Peyer's patch (tissue), 4 donors: ENCODE results near the gene CYP4F12. TPM values are rescaled to one million over a fixed set of nuclear protein-coding genes. Genes with fewer than 3 reads are reported as not detected.

Source experiments
- DNase-seq, 3 donors: peaks; one replicate each; pipeline ENCODE4 v3.0.0-alpha.2; 2017 to 2019
- H3K27ac ChIP-seq, 4 donors: fragments of 200-600 bp; sonication (generic); one replicate each; pipeline ENCODE4 v1.5.1; 2016 to 2019
- H3K27me3 ChIP-seq, 2 donors: fragments of 200-600 bp; sonication (generic); one replicate each; pipeline ENCODE4 v1.5.1; 2019
- H3K36me3 ChIP-seq, 3 donors: fragments of 200-600 bp; sonication (generic); one replicate each; pipeline ENCODE4 v1.5.1; 2016 to 2019
- H3K4me1 ChIP-seq, 4 donors: fragments of 200-600 bp; sonication (generic); one replicate each; pipeline ENCODE4 v1.5.1; 2016 to 2019
- H3K4me3 ChIP-seq, 4 donors: fragments of 200-600 bp; sonication (generic); 1 replicate in 3 of 4; 2 replicates in 1 of 4; pipeline ENCODE4 v1.5.1; 2016 to 2019; ENCODE audit warnings: mild to moderate bottlenecking in 1 of 4
- H3K9me3 ChIP-seq, 4 donors: fragments of 200-600 bp; sonication (generic); one replicate each; pipeline ENCODE4 v1.5.1; 2016 to 2019; ENCODE audit warnings: mild to moderate bottlenecking in 1 of 4
- CTCF ChIP-seq, 6 experiments: fragments of 450-650 bp in 4 of 6; fragments of 200-600 bp in 2 of 6; sonication (generic) in 1 of 6; IDR thresholded peaks; one replicate each; pipeline ENCODE4 v1.5.1; 2017 to 2019; ENCODE audit warnings: antibody characterized with exemption in 6 of 6, mild to moderate bottlenecking in 3 of 6, moderate library complexity in 1 of 6
- POLR2A ChIP-seq, 2 donors: fragments of 450-650 bp; IDR thresholded peaks; one replicate each; pipeline ENCODE4 v1.5.1; 2017; ENCODE audit warnings: antibody characterized with exemption in 2 of 2, mild to moderate bottlenecking in 2 of 2, moderate library complexity in 2 of 2
- total RNA-seq, 4 donors: library from RNA; depleted of rRNA; stranded (reverse); fragments of >200 nt; gene quantifications; one replicate each; pipeline ENCODE4 v1.1.0, GENCODE V29; 2016

CYP4F12 gene
- total RNA-seq, 4 donors from 2014 or later: 64.4 to 736 (median 551) TPM

- no peaks in the 10 kb centered on the region for H3K27me3 ChIP-seq
- H3K36me3 ChIP-seq: peaks cover 0 to 65% (median 0%) of the 10 kb centered on the region in 3 donors
- peak overlapping the region in 3 of 4 donors; percentile 46 to 81 (median 70) for H3K27ac ChIP-seq
- H3K4me3 ChIP-seq: peak overlapping the region in 1 of 4 donors; percentile 0
- peak in 1 of 3 donors; percentile 61 for DNase-seq
- no peaks in the 10 kb centered on the region for H3K4me1 ChIP-seq
- no peak for TF ChIP-seq CTCF (IDR thresholded peaks at IDR 0.05)
- H3K9me3 ChIP-seq: no peaks in the 10 kb centered on the region
Measured at GRCh38 chr19:15680478-15681322, 7.8 kb downstream of the CYP4F12 start.

GRCh38 chr19:15683411-15683810 lies 10.5 kb downstream of the CYP4F12 start:
- no peaks in the 10 kb centered on the region for H3K4me1 ChIP-seq
- no peak overlapping the region for H3K4me3 ChIP-seq
- no peaks in the 10 kb centered on the region for H3K9me3 ChIP-seq
- no peak for DNase-seq
- no peaks in the 10 kb centered on the region for H3K27me3 ChIP-seq
- H3K36me3 ChIP-seq: peaks cover 0 to 84% (median 0%) of the 10 kb centered on the region in 3 donors
- no peak overlapping the region for H3K27ac ChIP-seq
- TF ChIP-seq POLR2A (IDR thresholded peaks at IDR 0.05) (no peak), CTCF (IDR thresholded peaks at IDR 0.05) (no peak)

- Histone ChIP-seq H3K27me3 (no peaks in the 10 kb centered on the region), H3K36me3 (peaks cover 0 to 79% (median 0%) of the 10 kb centered on the region in 3 donors)
- TF ChIP-seq CTCF (IDR thresholded peaks at IDR 0.05): no peak
- no peak for TF ChIP-seq POLR2A (IDR thresholded peaks at IDR 0.05)
Measured at GRCh38 chr19:15684828-15685227, 11.9 kb downstream of the CYP4F12 start.

GRCh38 chr19:15696654-15697194 lies 23.8 kb downstream of the CYP4F12 start:
- H3K36me3 ChIP-seq: peaks cover 0 to 37% (median 0%) of the 10 kb centered on the region in 3 donors
- no peak for DNase-seq
- no peaks in the 10 kb centered on the region for H3K9me3 ChIP-seq
- H3K27me3 ChIP-seq: no peaks in the 10 kb centered on the region
- no peak overlapping the region for H3K4me3 ChIP-seq
- TF ChIP-seq CTCF (IDR thresholded peaks at IDR 0.05): no peak
- H3K27ac ChIP-seq: no peak overlapping the region
- peaks cover 0 to 9% (median 0%) of the 10 kb centered on the region in 4 donors for H3K4me1 ChIP-seq

More at GRCh38 chr19:15684828-15685227, 11.9 kb downstream of the CYP4F12 start:
- Histone ChIP-seq H3K27ac (no peak overlapping the region), H3K4me3 (no peak overlapping the region), H3K9me3 (peaks cover 0 to 4% (median 0%) of the 10 kb centered on the region in 4 donors), H3K4me1 (no peaks in the 10 kb centered on the region)
- DNase-seq: no peak

GRCh38 chr19:15701757-15702533 lies 29.1 kb downstream of the CYP4F12 start:
- peak in 2 of 3 donors; percentile 68 to 72 for DNase-seq
- TF ChIP-seq CTCF (IDR thresholded peaks at IDR 0.05) (no peak), POLR2A (IDR thresholded peaks at IDR 0.05) (peak in 1 of 2 donors; percentile 33)
- Histone ChIP-seq H3K27me3 (no peaks in the 10 kb centered on the region), H3K27ac (peak overlapping the region in 3 of 4 donors; percentile 49 to 95 (median 90)), H3K4me1 (peaks cover 0 to 30% (median 6%) of the 10 kb centered on the region in 4 donors), H3K4me3 (peak overlapping the region in 1 of 4 donors; percentile 9), H3K36me3 (peaks cover 0 to 29% (median 0%) of the 10 kb centered on the region in 3 donors), H3K9me3 (no peaks in the 10 kb centered on the region)
